ENCODE measurements around the gene LIMS2.

The LIMS2 gene

DNA sequence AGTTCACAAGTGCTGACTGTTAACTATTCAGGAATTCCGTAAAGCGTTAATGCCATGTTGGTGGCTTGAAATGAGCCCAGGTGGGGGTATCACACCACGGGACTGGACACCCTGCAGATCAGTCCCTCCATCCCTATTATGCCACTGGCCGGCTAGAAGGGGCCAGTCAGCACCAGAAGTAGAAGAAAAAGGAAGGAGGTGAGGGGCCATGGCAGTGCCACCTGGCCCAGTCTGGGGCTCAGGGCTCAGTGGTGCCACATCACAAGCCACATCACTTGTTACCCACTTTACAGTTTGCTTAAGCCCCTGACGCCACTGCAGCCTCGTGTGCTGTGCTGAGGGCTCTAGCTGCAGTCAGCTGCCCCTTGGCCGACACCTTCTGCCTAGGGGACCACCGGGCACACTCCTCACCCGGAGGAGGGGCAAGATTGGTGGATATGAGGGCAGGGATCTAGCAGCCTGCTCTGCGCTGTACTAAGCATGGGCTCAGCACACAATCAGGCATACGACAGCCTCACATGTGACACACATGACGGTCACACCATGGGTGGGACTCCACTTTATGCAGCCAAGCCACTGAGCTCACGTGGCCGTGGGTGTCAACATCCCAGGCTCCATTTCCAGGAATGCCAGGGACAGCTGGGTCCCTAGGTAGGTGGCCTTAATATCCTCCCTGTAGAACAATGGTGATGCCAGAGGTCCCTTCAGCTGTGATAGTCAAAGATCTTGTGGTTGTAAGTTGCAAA lies 3.6 kb downstream of the LIMS2 start:
- H3K36me3 ChIP-seq (ENCODE audit: insufficient read depth, low read length): peaks cover 24% of the 10 kb centered on the region
- H3K9ac ChIP-seq (ENCODE audit: low read length): peak overlapping the region; percentile 100
- peaks cover 47% of the 10 kb centered on the region for H3K4me1 ChIP-seq (ENCODE audit: insufficient read depth, low read length)
- no peaks in the 10 kb centered on the region for H3K9me3 ChIP-seq (ENCODE audit: low read length)
- peak overlapping the region; percentile 88 to 95 for H3K4me3 ChIP-seq (ENCODE audit: low read depth in 1 of 2, low read length in 2 of 2)
- no peaks in the 10 kb centered on the region for H3K27me3 ChIP-seq (ENCODE audit: control insufficient read depth in 1 of 2, insufficient read depth in 2 of 2, low read length in 2 of 2)
- H3K27ac ChIP-seq (ENCODE audit: low read depth, low read length): peak overlapping the region; percentile 94

DNA sequence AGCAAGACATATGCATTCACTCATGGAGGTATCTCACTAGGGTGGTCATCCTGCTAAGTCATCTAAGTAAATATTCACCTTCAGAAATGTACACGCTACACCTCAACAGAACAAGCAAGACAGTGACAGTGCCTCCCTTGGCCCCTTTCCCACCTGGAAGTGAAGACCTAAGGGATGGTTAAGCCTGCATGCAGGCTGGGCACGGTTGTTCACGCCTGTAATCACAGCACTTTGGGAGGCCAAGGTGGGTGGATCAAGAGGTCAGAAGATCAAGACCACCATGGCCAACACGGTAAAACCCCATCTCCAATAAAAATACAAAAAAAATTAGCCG lies 4.4 kb downstream of the LIMS2 start:
- peak overlapping the region; percentile 34 to 95 for H3K4me3 ChIP-seq (ENCODE audit: low read depth in 1 of 2, low read length in 2 of 2)
- H3K9ac ChIP-seq (ENCODE audit: low read length): no peak overlapping the region
- peaks cover 24% of the 10 kb centered on the region for H3K36me3 ChIP-seq (ENCODE audit: insufficient read depth, low read length)
- no peaks in the 10 kb centered on the region for H3K27me3 ChIP-seq (ENCODE audit: control insufficient read depth in 1 of 2, insufficient read depth in 2 of 2, low read length in 2 of 2)
- H3K9me3 ChIP-seq (ENCODE audit: low read length): no peaks in the 10 kb centered on the region
- H3K4me1 ChIP-seq (ENCODE audit: insufficient read depth, low read length): peaks cover 47% of the 10 kb centered on the region
- peak overlapping the region; percentile 94 for H3K27ac ChIP-seq (ENCODE audit: low read depth, low read length)

DNA sequence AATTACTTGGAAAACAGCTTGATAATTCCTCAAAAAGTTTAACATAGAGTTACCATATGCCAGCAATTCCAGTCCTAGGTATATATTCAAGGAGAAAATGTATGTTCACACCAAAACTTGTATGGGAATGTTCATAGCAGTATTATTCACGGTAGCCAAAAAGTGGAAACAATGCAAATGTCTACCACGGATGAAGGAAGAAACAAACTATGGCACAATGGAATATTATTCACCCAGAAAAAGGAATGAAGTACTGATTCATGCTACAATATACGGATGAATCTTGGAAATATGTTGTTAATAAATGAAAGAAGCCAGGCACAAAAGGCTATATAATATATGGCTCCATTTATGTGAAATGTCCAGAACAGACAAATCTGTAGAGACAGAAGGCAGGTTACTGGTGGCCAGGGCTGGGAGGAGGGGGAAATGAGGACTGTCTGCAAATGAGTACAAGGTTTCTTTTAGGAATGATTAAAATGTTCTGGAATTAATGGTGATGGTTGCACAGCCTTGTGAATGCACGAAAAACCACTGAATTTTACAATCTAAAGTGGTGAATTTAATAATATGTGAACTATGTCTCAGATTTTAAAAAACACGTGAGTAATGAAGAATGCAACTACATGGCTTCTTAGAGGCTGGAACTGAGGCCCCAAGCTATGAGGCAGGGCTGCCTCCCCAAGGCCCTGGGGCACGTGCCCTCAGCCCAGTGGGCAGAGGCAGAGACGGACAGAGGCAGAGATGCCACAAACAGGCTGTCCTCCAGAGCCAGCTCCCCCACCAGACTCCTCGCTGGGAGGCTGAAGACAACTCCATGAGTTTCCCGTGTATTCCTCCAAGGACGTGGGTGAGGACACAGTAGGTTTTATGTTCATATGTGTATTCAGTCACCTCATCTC lies 5.0 kb downstream of the LIMS2 start:
- Histone ChIP-seq H3K9me3 (ENCODE audit: low read length) (no peaks in the 10 kb centered on the region), H3K36me3 (ENCODE audit: insufficient read depth, low read length) (peaks cover 24% of the 10 kb centered on the region), H3K9ac (ENCODE audit: low read length) (no peak overlapping the region), H3K27ac (ENCODE audit: low read depth, low read length) (peak overlapping the region; percentile 94), H3K27me3 (ENCODE audit: control insufficient read depth in 1 of 2, insufficient read depth in 2 of 2, low read length in 2 of 2) (no peaks in the 10 kb centered on the region), H3K4me1 (ENCODE audit: insufficient read depth, low read length) (peaks cover 50% of the 10 kb centered on the region), H3K4me3 (ENCODE audit: low read depth in 1 of 2, low read length in 2 of 2) (peak overlapping the region in 1 of 2 donors; percentile 95)

DNA sequence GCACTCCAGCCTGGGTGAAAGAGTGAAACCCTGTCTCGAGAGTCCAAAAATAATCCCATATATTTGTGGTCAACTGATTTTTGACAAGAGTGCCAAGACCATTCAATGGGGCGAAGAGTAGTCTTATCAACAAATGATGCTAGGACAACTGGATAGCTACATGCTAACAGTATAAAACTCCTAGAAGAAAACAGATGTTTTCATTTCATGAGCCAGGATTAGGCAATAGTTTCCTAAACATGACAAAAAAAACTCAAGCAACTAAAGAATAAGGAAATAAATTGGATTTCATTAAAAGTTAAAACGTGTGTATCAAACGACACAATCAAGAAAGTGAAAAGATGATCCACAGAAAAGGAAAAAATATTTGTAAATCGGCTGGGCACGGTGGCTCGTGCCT lies 6.3 kb downstream of the LIMS2 start:
- H3K9me3 ChIP-seq (ENCODE audit: low read length): no peaks in the 10 kb centered on the region
- H3K27ac ChIP-seq (ENCODE audit: low read depth, low read length): peak overlapping the region; percentile 42
- no peak overlapping the region for H3K4me3 ChIP-seq (ENCODE audit: low read depth in 1 of 2, low read length in 2 of 2)
- H3K36me3 ChIP-seq (ENCODE audit: insufficient read depth, low read length): peaks cover 24% of the 10 kb centered on the region
- peaks cover 52% of the 10 kb centered on the region for H3K4me1 ChIP-seq (ENCODE audit: insufficient read depth, low read length)
- no peaks in the 10 kb centered on the region for H3K27me3 ChIP-seq (ENCODE audit: control insufficient read depth in 1 of 2, insufficient read depth in 2 of 2, low read length in 2 of 2)
- no peak overlapping the region for H3K9ac ChIP-seq (ENCODE audit: low read length)

DNA sequence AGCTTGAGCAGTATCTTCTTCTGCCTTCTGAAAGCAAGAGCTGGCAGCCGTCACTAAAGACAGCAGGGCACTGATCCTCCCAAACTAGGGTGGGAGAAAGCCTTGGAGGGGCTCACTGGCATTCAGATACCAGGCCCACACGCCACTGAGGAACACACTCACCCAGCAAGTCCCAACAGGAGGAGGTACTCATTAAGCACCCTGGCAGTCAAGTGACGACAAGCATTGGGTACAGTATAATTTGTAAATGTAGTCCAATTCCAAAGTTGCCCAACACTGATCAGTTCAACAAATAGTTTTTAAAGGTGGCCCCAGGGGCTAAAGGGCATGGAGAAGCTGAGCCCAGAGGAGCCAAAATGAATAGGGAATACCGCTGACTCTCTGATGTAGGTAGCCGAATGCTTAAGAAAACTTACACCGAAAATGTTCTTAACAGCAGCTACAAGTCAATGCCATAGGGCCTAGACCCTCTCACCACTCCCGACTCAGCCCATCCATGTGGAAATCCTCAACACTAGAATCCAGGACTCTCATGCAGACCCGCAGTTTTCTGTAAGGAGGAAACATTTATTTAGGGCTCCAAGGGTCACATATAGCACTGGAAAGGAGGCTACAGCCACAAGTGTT lies 9.9 kb downstream of the LIMS2 start:
- H3K9ac ChIP-seq (ENCODE audit: low read length): peak overlapping the region; percentile 51
- H3K36me3 ChIP-seq (ENCODE audit: insufficient read depth, low read length): peaks cover 10% of the 10 kb centered on the region
- H3K4me3 ChIP-seq (ENCODE audit: low read depth in 1 of 2, low read length in 2 of 2): peak overlapping the region in 1 of 2 donors; percentile 58
- peaks cover 68% of the 10 kb centered on the region for H3K4me1 ChIP-seq (ENCODE audit: insufficient read depth, low read length)
- H3K27me3 ChIP-seq (ENCODE audit: control insufficient read depth in 1 of 2, insufficient read depth in 2 of 2, low read length in 2 of 2): no peaks in the 10 kb centered on the region
- peak overlapping the region; percentile 92 for H3K27ac ChIP-seq (ENCODE audit: low read depth, low read length)
- no peaks in the 10 kb centered on the region for H3K9me3 ChIP-seq (ENCODE audit: low read length)

DNA sequence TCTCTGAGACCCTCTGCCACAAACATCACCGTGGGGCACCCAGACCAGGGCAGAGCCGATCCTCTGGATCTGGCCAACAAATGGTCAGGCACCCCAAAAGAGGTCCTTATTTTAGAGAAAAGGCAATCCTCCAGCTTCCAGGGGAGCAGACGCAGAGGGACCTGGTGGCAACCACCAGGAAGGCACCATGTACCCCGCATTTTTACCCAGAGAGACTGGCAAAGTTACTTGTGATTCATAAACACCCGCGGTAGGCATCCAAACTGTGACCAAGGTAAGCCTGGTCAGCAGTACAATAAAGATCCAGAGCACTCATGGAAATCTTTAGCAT lies 10.5 kb downstream of the LIMS2 start:
- Histone ChIP-seq H3K36me3 (ENCODE audit: insufficient read depth, low read length) (peaks cover 13% of the 10 kb centered on the region), H3K9me3 (ENCODE audit: low read length) (no peaks in the 10 kb centered on the region), H3K27me3 (ENCODE audit: control insufficient read depth in 1 of 2, insufficient read depth in 2 of 2, low read length in 2 of 2) (no peaks in the 10 kb centered on the region), H3K4me1 (ENCODE audit: insufficient read depth, low read length) (peaks cover 70% of the 10 kb centered on the region), H3K4me3 (ENCODE audit: low read depth in 1 of 2, low read length in 2 of 2) (peak overlapping the region in 1 of 2 donors; percentile 58), H3K9ac (ENCODE audit: low read length) (peak overlapping the region; percentile 51), H3K27ac (ENCODE audit: low read depth, low read length) (peak overlapping the region; percentile 92)

DNA sequence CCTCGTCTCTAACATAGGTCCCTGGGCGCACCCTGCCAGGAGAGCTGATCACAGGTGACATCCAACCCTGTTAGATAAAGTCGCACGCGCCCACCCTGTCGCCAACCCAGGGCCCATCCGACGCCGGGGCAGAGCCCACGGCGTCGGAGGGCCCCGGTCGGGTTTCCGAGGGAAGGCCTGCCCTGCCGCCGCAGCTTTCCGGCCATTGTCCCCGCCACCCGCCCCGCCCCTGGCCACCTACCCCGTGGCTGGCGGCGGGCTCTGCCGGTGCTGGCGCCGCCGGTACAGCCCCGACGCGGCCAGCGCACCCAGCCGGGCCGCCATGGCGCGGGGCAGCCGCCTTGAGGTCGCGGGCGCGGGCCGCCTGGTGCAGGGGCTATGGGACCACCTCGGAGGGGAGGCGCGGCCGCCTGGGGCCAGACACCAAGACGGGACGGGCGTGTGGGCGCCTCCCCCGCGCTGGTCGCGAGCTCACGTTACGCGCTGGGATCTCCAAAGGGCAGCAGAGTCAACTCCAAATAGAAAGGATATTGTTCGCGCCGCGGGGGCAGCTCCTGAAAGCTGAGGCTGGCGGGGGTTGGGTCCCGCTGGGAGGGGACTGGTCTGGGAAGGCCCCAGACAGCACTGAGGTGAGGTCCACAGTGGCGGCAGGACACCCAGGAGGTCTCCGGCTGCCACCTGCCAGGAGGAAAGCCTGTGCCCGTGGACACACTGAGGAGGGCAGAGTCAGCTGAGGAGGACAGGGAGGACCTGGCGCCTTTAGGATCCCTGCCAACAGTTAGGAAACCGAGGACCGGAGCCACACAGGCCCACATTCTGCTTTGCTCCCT lies 11.1 kb downstream of the LIMS2 start:
- peaks cover 76% of the 10 kb centered on the region for H3K4me1 ChIP-seq (ENCODE audit: insufficient read depth, low read length)
- peak overlapping the region; percentile 92 for H3K27ac ChIP-seq (ENCODE audit: low read depth, low read length)
- H3K9ac ChIP-seq (ENCODE audit: low read length): peak overlapping the region; percentile 74
- H3K36me3 ChIP-seq (ENCODE audit: insufficient read depth, low read length): peaks cover 16% of the 10 kb centered on the region
- peak overlapping the region; percentile 44 to 58 for H3K4me3 ChIP-seq (ENCODE audit: low read depth in 1 of 2, low read length in 2 of 2)
- H3K27me3 ChIP-seq (ENCODE audit: control insufficient read depth in 1 of 2, insufficient read depth in 2 of 2, low read length in 2 of 2): no peaks in the 10 kb centered on the region
- no peaks in the 10 kb centered on the region for H3K9me3 ChIP-seq (ENCODE audit: low read length)

DNA sequence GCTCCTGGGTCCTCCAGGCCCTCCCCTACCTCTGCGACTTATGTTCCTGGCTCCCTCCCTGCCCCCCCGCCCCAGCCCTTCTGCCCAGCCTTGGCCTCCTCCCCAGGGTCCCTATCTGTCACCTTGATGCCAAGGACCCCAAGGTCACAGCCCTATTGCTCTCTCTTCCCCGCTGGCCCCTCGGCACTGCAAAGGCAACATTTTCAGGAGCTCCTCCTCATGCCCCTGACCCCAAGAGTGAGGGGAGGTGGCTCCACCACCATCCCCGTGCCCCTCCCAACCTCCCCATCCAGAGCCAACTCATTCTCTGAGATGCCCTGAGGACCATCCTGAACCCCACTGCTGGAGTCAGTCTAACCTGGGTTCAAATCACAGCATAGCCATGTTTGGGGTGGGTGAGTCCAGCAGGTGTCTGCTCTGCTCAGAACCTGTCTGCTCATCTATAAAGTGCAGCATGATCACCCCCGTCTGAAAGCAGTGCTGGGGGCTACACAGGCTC lies 11.7 kb downstream of the LIMS2 start:
- peaks cover 79% of the 10 kb centered on the region for H3K4me1 ChIP-seq (ENCODE audit: insufficient read depth, low read length)
- peaks cover 16% of the 10 kb centered on the region for H3K36me3 ChIP-seq (ENCODE audit: insufficient read depth, low read length)
- peak overlapping the region; percentile 92 for H3K27ac ChIP-seq (ENCODE audit: low read depth, low read length)
- H3K9me3 ChIP-seq (ENCODE audit: low read length): no peaks in the 10 kb centered on the region
- peak overlapping the region; percentile 74 for H3K9ac ChIP-seq (ENCODE audit: low read length)
- H3K27me3 ChIP-seq (ENCODE audit: control insufficient read depth in 1 of 2, insufficient read depth in 2 of 2, low read length in 2 of 2): no peaks in the 10 kb centered on the region
- peak overlapping the region; percentile 44 to 58 for H3K4me3 ChIP-seq (ENCODE audit: low read depth in 1 of 2, low read length in 2 of 2)

DNA sequence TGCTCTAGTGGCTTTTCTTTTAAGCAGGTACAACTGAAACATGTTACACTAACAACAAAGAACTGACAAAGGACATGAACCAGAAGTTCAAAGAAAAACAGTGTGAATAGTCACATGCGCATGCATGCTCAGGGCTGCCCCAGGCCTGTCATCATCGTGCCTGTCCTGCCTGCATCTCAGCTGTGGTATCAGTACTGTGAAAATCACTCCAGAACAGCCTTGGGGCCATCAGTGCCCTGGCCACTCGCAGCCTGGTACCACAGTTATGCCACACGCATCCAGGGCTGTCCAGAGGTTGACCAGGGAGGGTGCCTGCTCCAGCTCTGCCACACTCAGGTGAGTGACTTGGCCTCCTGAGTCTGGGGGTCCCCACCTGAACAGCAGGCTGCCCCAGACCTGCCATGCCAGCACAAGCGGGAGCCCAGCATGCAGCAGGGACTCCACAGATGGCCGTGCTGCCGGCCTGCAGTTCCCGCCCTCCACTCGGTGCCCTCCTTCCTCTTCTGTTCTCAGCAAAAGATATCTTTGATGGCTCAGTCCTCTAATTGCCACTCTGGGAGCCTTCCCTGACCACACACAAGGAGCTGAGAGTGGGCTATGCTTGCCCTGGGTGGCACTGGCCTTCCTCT lies 12.3 kb downstream of the LIMS2 start:
- Histone ChIP-seq H3K9me3 (ENCODE audit: low read length) (no peaks in the 10 kb centered on the region), H3K36me3 (ENCODE audit: insufficient read depth, low read length) (peaks cover 16% of the 10 kb centered on the region), H3K4me1 (ENCODE audit: insufficient read depth, low read length) (peaks cover 85% of the 10 kb centered on the region), H3K27me3 (ENCODE audit: control insufficient read depth in 1 of 2, insufficient read depth in 2 of 2, low read length in 2 of 2) (no peaks in the 10 kb centered on the region), H3K4me3 (ENCODE audit: low read depth in 1 of 2, low read length in 2 of 2) (peak overlapping the region in 1 of 2 donors; percentile 58), H3K27ac (ENCODE audit: low read depth, low read length) (peak overlapping the region; percentile 92), H3K9ac (ENCODE audit: low read length) (peak overlapping the region; percentile 59)

DNA sequence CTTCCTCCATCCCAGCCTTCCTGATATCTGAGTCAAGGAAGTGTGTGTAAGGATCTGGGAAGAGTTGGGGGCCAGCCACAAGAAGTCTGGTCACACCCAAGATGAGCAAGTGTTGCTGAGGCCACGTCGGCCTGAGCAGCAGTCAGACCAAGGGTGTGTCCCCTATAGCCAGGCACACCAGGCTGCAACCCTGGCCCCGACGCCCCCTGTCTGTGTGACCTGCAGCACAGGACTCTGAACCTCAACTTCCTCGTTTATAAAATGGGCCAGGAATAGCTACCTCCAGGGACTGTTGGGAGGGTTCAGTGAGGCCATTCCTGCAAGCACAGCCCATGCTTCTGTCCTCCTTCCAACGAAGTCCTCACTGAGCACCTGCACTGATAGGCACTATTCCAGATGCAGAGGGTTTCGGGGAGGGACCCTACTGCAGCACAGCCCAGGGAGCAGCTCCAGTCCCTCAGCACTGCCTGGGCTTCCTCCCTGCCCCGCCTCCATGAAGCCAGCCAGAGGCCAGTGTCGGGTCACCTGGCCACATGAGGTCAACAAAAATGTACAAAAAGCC lies 13.3 kb downstream of the LIMS2 start:
- H3K27me3 ChIP-seq (ENCODE audit: control insufficient read depth in 1 of 2, insufficient read depth in 2 of 2, low read length in 2 of 2): no peaks in the 10 kb centered on the region
- peak overlapping the region; percentile 44 for H3K9ac ChIP-seq (ENCODE audit: low read length)
- H3K4me1 ChIP-seq (ENCODE audit: insufficient read depth, low read length): peaks cover 90% of the 10 kb centered on the region
- H3K36me3 ChIP-seq (ENCODE audit: insufficient read depth, low read length): peaks cover 26% of the 10 kb centered on the region
- no peaks in the 10 kb centered on the region for H3K9me3 ChIP-seq (ENCODE audit: low read length)
- H3K4me3 ChIP-seq (ENCODE audit: low read depth in 1 of 2, low read length in 2 of 2): peak overlapping the region in 1 of 2 donors; percentile 9
- H3K27ac ChIP-seq (ENCODE audit: low read depth, low read length): peak overlapping the region; percentile 59
